Right forelimb (tissue), 1 donor: ENCODE measurements around the gene NSL1.

Source experiments
- DNase-seq: peaks from one replicate; pipeline ENCODE4 v3.0.0-alpha.2; 2018

The NSL1 gene

DNA sequence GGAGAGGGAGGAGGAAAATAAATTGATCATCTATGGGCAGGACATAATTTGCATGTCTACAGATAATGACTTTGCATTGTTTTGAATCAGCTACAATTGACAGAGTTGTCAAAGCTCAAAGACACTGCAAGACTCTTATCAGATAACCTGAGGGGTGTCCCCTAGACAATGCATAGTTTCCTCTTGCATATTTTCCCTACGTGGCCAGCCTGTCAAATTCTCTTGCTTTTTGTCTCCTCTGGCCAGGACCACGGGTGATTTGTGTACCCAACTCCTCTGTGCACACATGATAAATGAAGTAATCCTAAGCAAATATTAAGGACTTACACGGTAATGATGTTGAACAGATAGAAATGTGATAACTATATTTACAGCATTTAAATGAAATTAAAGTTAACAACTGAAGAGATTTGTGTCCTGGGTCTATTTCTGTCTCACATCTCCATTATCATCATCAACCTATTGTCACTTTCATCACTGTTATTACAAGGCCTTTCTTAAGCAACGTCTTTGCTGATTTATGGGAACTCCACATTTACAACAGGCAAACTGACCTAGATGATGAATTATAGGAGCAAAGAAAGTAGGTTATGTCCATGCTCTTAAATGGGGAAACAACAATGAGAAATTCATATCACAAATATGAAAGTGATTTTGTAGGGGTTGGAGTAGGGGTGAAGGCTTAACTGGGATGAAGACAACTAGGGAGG is 110.7 kb downstream of the NSL1 start:
- DNase-seq: no peak

DNA sequence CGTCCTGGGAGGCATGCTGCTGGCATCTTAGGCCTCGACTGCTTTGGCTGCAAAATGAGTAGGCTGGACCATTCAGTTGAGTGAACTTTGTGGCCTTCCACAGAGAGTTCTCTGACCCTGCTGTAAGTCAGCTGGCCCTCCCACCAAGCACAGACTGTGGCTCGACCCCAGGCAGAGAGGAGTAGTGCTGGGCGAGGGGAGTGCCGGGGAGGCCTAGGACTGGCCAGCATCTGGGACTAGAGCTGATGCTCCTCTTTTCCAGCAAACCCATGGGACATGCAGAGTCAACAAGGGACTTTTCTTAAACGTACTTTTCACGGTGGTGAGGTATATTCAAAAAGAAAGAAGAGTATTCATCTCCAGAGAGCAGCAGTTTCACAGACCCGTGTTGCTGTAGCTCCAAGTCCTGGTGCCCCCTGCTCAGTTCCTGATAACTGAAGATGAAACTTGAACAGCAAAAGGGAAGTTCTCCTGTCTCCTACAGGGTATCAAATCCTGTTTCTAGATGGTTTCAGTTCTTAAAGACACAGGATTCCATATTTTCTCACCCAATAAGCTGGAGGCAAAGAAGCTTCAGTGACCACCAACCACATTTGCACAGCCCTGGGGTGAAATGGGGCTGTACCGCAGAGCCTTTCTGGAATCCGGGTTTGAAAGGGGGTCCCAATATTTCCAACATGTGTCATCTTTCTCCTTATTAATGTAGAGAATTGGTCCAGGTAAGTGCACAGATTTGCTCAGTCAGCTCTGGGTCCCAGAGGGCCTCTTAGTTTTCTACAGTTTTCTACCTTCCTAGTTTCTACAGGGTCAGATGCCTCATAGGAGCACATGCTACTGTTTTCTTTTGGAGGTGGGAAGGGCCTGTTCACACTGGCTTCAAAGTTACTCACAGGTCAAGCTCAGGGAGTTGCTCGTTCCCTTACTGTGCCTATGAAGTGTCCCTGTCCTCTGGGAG is 112.8 kb downstream of the NSL1 start:
- no peak for DNase-seq

DNA sequence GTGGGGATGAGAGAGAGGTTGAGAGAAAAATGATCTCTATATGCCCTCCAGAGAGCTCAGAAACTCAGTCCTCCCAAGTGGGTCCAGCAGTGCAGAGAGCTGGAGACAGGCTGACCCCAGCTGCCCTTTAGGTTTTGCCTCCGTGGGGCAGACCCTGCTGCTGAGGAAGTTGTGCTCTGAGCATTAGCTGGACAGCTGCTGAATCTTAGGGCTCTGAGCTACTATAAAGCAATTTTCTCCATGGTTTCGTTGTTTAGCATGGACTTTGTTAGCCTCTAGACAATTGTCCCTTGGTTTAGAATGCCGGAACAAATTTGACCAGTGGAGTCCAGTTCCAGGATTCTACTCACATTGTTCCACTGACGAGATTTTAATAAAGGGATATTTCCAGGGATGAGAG is 114.0 kb downstream of the NSL1 start:
- DNase-seq: no peak

DNA sequence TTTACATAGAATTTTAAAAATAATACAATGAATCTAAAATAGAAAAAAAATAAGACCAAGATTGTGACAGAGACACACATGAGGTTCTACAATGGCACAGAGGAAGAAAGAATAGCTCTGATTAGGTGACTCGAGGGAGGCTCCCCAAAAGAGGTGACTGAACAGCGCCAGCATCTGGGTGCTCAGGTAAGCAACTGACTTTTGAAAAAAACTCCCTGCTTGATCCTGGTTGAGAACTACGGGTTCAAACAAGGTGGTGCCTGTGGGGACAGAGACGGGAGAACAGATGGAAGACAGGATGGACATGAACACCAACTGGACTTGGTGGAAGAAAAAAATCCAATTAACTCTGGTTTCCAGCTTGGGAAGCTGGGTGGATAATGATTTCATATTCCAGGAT is 114.4 kb downstream of the NSL1 start:
- DNase-seq: no peak
